NCI-H1105 (cell line): ENCODE results near the gene PCTP.

Experiments
- DNase-seq: peaks from one replicate; lab custom pipeline; 2025; lab: John Stamatoyannopoulos, UW

The PCTP gene

GRCh38 chr17:55806745-55807495, 56.1 kb downstream of the PCTP start:
- no peak for DNase-seq

GRCh38 chr17:55811536-55811935, 60.7 kb downstream of the PCTP start:
- DNase-seq = no peak

- DNase-seq = no peak
Observed at GRCh38 chr17:55812323-55812722, 61.5 kb downstream of the PCTP start.

- no peak for DNase-seq
Observed at GRCh38 chr17:55813944-55814343, 63.1 kb downstream of the PCTP start.

GRCh38 chr17:55814377-55814776, 63.5 kb downstream of the PCTP start:
- DNase-seq = no peak

- DNase-seq = no peak
Observed at GRCh38 chr17:55816532-55817396, 65.9 kb downstream of the PCTP start.

- no peak for DNase-seq
Observed at GRCh38 chr17:55817397-55817709, 66.5 kb downstream of the PCTP start.

- no peak for DNase-seq
Observed at GRCh38 chr17:55818026-55818425, 67.2 kb downstream of the PCTP start.

GRCh38 chr17:55818451-55819375, 67.9 kb downstream of the PCTP start:
- DNase-seq = no peak

GRCh38 chr17:55820675-55821074, 69.8 kb downstream of the PCTP start:
- no peak for DNase-seq

- no peak for DNase-seq
Observed at GRCh38 chr17:55822028-55822427, 71.2 kb downstream of the PCTP start.

GRCh38 chr17:55825213-55825612, 74.4 kb downstream of the PCTP start:
- no peak for DNase-seq
